GM18907 (cell line): Measurements from ENCODE around the gene KLHL36.

Source experiments
- ATAC-seq: cut with Tn5 transposase; IDR thresholded peaks from one replicate; pipeline ENCODE4 v1.9.1; 2021; ENCODE audit warnings: mild to moderate bottlenecking, moderate library complexity; ENCODE audit not compliant: unreplicated experiment

KLHL36 gene

GRCh38 chr16:84647828-84648594 is at the start of gene KLHL36:
Gene KLHL36, plus strand, starts transcription at chr16:84648511. Its CDS starts 2,357 bp downstream, at chr16:84650868.
- peak; percentile 75 for ATAC-seq

- peak; percentile 29 for ATAC-seq
These were observed 48.6 kb upstream of the KLHL36 start for GRCh38 chr16:84599521-84600202.

DNA sequence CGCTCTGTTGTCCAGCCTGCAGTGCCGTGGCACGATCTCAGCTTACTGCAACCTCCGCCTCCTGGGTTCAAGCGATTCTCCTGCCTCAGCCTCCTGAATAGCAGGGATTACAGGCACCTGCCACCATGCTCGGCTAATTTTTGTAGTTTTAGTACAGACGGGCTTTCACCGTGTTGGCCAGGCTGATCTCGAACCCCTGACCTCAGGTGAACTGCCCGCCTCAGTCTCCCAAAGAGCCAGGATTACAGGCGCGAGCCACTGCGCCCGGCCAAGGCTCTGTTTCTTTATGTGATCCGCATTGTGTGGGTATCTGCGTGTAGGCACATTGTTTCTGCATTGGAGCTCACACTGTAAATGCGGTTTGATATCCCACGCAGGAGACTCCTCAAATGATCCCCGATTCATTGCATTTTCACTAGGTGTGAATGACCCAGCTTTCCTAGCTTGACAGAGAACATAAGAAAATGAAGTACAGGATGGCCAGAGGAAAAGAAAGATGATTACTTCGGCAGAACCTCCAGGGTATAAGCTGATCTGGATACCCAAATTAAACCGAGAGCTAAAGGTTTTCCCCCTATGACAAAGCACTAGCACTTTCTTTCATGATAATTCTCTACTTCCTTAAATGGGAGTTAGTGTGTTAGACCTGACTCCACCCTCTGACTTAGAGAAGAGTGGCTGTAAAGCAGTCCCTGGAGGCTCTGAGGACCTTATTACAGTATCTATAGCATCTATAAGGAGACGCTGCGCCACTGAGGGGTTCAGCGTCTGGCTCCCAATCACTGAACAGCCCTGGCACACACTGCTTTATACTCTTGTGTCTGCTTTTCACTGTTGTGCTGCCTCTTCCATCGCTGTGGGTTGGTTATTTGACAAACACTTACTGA is 47.7 kb upstream of the KLHL36 start:
- peak; percentile 66 for ATAC-seq

DNA sequence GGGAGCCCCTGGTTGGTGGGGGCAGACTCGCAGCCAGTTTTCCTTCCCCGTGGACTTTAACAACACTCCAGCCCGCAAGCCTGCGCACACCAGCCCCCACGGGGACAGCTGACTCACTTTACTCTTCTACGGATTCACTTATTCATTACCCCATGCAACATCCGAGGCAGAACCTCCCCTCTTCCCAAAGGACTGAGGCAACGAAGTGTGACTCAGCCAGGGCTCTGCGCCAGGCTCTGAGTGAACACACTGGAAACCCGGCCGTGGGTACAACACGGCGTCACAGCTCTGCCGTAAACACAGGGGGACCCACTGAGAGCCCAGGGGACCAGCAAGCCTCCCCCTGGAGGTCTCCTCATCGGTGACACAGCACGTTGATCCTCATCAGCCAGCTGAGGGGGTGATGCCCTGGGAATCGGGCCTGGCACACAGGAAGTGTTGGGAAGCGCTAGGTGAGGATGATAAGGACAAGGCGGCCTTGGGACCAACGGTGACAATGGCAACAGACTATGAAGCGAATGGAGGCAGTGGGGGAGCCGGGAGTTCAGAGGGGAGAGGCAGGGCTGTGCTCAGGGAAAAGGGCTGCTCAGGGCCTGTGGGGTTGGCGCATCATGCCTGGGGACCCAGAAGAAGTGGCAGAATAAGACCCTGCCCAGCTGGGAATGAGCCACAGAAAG is 45.0 kb upstream of the KLHL36 start:
- no peak for ATAC-seq

GRCh38 chr16:84603940-84604339 is 44.4 kb upstream of the KLHL36 start:
- no peak for ATAC-seq

- no peak for ATAC-seq
These were observed 43.8 kb upstream of the KLHL36 start for GRCh38 chr16:84604477-84605013.

- ATAC-seq: no peak
These were observed 42.9 kb upstream of the KLHL36 start for GRCh38 chr16:84605339-84605848.

- no peak for ATAC-seq
These were observed 42.0 kb upstream of the KLHL36 start for GRCh38 chr16:84606081-84606875.

DNA sequence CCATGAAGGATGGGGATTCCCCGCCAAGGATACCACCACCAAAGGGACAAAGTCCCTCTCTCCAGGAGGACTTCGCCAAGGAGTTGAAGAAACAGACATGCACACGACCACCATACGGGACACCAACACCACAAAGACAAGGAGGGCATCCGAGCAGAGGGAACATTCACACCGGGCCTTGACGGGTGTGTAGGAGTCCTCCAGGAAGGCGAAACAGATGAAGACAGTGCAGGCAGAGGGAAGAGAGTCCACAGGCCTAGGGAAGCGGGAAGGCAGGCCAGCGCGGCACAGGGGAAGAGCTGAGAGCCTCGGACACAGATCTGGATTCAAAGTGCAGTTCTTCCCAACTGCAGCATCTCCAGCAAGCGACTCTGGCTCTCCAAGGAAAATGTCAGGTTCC is 41.2 kb upstream of the KLHL36 start:
- no peak for ATAC-seq

GRCh38 chr16:84607694-84608093 is 40.6 kb upstream of the KLHL36 start:
- ATAC-seq: peak; percentile 48

DNA sequence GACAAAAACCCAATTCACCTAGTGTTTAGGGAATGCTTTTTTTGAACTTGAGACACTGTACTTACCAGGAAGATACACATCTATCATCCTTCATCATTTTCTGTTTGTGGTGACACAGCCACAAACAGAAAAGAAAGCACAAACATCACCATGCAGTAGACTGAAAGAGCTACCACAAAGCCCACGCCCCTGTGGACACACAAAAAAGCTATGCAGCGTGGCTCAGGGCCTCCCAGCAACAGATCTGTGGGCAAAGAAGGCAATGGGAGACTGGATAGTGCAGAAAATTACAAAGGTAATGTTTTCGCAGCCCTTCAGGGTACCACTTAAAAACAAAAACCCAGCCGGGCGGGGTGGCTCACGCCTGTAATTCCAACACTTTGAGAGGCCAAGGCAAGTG is 40.0 kb upstream of the KLHL36 start:
- ATAC-seq: peak; percentile 2

DNA sequence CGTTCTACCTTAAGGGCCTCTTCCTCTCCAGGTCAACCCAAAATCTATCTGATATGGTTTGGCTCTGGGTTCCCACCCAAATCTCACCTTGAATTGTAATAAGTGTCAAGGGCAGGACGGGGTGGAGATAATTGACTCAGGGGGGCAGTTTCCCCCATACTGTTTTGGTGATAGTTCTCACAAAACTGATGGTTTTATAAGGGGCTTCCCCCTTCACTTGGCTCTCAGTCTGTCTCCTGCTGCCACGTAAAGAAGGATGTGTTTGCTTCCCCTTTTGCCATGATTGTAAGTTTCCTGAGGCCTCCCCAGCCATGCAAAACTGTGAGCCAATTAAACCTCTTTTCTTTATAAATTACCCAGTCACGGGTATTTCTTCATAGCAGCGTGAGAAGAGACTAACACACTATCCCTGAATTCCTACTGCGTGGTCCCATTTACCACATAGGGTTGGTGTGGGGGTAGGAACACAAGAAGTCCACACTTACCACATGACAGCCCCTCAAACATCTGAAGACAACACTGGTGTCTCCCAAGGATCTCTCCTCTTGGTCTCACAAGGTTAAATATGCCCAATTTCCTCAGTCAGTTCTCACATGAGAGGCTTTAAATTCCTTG is 38.6 kb upstream of the KLHL36 start:
- ATAC-seq: no peak

GRCh38 chr16:84610376-84610775 is 37.9 kb upstream of the KLHL36 start:
- ATAC-seq: no peak

- no peak for ATAC-seq
These were observed 37.3 kb upstream of the KLHL36 start for GRCh38 chr16:84611041-84611440.

- no peak for ATAC-seq
These were observed 35.6 kb upstream of the KLHL36 start for GRCh38 chr16:84612686-84613085.

DNA sequence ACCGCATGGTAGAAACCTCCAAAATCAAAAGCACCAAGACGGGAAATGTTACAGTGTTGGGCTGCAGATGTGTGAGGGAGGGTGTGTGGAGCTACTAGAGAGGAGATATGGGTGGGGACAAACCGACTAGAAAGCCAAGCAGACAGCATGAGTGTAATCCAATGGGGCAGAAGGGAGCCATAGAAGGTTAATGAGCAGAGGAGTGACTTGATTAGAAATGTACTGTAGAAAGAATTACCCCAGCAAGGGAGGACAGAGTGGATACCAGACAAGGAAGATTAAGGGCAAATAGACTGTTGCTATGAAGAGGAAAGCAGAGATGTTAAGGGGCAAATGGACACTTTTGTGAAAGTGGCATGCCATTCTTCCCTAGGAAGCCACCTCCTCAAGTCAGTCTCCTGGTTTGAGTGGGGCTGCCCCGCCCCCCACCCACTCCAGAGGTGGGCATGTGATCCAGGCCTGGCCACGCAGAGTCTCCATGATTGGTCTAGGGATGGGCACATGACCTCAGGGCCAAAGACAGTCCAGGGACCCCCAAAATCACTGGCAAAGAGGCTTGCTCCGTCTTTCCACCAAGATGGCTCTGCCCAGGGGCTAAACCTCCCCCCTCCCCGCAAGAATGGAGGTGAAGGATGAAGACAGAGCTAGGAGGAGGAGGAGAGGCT is 34.8 kb upstream of the KLHL36 start:
- no peak for ATAC-seq

DNA sequence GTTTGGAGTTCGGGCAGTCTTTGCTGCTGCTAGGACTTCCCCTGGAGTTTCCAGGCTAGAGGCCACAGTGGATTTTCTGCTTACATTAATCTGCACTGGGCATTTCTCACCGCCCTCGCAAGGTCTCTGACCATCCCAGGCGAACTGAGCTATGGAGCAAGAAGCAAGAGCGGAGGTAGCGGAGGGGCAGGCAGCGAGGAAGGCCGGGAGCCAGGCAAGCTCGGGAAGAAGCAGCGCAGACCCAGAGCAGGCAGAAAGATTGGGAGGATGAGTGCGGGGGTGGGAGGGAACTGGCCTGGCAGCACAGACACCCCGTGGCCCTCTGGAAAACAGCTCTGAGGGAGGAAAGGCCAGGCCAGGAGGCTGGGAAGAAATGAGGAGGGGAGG is 34.2 kb upstream of the KLHL36 start:
- no peak for ATAC-seq

GRCh38 chr16:84614623-84614967 is 33.7 kb upstream of the KLHL36 start:
- no peak for ATAC-seq
